22Rv1 (cell line): Measurements from ENCODE around the gene FOCAD.

Experiments used
- ZFX ChIP-seq: fragments of 450-650 bp; IDR thresholded peaks from 2 replicates; pipeline ENCODE4 v1.6.1; 2017; ENCODE audit warnings: antibody characterized with exemption, borderline replicate concordance
- TF ChIP-seq, protein P1 (sequence below): fragments of 450-650 bp; IDR thresholded peaks from 2 replicates; pipeline ENCODE4 v1.5.1; 2017; ENCODE audit warnings: mild to moderate bottlenecking

DNA sequence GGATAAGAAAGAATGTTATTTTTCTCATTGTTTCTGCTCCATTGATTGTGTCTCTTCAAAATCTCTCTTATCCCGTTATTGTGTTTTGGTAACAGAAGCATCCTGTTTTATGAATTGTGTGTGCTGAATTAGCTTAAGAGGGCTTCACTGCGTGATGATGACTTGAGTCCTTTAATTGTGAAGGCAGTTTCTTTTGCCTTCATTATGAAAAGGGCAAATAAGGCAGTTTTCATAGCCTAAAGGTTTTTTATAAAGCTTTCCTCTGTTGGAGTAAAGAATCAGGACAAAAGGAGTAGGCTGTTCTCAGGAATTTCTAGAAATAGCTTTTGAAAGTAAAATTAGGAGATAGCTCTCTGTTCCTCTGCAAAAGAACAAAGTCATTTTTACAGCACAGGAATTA is 169.8 kb downstream of the FOCAD start:
- TF ChIP-seq, protein P1, sequence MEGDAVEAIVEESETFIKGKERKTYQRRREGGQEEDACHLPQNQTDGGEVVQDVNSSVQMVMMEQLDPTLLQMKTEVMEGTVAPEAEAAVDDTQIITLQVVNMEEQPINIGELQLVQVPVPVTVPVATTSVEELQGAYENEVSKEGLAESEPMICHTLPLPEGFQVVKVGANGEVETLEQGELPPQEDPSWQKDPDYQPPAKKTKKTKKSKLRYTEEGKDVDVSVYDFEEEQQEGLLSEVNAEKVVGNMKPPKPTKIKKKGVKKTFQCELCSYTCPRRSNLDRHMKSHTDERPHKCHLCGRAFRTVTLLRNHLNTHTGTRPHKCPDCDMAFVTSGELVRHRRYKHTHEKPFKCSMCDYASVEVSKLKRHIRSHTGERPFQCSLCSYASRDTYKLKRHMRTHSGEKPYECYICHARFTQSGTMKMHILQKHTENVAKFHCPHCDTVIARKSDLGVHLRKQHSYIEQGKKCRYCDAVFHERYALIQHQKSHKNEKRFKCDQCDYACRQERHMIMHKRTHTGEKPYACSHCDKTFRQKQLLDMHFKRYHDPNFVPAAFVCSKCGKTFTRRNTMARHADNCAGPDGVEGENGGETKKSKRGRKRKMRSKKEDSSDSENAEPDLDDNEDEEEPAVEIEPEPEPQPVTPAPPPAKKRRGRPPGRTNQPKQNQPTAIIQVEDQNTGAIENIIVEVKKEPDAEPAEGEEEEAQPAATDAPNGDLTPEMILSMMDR, result no peak
- no peak for TF ChIP-seq ZFX
